Bone marrow (tissue), 2 donors: Measurements from ENCODE around the gene BIN1.

Experiments
- DNase-seq, 2 donors: peaks; one replicate each; lab custom pipeline; 2025; lab: John Stamatoyannopoulos, UW

Gene BIN1

DNA sequence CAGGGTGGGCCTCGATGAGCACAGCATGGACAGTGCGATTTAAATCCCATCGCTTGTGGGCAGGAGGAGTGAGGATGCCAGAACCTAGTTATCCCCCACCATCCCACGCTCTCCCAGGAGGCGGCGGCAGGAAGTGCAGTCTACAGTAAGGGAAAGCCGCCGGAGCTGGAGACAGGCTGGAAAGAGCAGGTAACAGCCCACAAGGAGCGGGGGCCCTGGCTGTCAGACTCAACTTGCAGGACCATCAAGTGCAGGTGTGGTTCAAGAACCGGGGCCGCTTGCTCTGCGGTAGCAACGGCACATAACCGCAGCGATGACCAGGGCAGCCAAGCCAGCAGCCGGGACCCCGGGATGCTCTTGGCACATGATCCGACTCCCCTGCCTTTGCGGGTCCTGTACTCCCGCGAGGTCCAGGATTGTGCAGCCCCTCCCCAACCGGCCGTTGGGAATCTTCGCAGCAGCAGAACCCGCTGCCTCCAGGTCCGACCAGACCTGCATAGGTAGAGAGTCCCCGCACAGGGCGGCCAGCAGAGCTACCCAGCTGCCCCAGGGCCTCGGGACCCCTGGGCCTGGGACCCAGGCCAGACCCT lies 82.1 kb downstream of the BIN1 start:
- DNase-seq: no peak

DNA sequence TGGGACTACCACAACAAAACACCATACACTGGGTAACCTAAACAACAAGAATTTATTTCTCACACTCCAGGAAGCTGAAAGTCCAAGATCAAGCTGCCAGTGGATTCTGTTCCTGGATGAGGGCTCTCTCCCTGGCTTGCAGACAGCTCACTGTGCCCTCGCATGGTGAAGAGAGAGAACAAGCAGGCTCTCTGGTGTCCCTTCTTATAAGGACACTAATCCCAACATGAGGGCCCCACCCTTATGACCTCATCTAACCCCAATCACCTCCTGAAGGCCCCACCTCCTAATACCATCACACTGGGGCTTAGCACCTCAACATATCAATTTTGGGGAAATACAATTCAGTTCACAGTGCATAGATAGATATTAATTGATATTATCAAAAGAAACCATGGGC lies 83.5 kb downstream of the BIN1 start:
- no peak for DNase-seq

- no peak for DNase-seq
These were observed 84.1 kb downstream of the BIN1 start for GRCh38 chr2:127022817-127023216.

- no peak for DNase-seq
These were observed 86.4 kb downstream of the BIN1 start for GRCh38 chr2:127020536-127020935.

GRCh38 chr2:127017548-127017947 lies 89.4 kb downstream of the BIN1 start:
- no peak for DNase-seq

DNA sequence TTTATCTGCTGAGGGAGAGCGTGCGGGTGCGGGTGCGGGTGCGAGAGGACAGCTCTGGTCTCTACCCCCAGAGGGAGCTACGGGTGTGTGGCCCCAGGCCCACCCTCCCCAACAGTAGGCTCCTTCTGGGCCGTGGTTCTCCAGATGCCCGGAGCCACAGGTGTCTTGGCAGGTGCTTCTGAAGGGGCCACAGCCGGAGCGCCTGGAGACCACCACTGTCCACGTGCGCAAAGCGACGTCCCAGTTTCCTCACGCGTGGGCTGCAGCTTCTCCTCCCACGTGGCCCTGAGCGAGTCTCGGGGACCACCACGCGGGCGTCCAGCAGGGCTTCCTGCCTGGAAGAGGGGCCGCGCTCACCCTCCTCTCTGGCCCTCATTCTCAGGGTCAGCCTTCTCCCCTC lies 90.6 kb downstream of the BIN1 start:
- DNase-seq: no peak

DNA sequence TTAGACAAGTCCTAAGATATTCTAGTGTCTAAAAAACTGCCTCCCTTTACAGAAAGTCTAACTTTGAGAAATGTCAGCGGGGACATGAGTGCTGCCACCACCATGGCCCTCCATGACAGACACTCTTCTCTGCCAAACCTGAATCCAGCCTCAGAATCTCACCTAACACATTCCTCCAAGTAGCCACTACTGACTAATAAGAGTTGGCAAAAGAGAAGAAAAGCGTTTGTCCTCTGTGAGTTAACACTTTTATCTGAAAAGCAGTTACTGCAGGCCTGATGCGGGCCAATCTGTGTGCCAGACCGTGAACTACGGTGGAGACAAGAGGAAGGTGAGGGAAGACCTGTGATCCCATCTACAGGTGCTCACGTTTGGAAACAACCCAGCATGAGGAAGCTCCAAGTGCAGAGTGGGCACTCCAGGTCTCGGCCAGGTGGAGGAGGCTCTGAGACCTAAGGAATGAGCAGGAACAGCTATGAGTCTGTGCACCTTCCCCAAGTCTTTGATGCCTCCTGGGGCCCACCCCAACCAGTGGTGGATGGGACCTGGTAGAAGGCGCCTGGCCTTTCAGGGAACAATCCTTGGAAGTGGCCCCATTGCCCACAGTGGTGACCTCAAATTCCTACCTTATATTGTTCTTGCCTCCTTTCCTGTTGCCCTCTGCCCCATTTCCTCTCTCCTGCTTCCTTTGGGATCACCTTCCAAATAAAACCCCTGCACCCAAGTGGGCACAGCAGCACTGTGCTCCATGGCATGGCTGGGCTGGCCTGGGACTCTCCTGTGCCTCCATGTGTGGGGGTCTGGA lies 91.6 kb downstream of the BIN1 start:
- DNase-seq: no peak

DNA sequence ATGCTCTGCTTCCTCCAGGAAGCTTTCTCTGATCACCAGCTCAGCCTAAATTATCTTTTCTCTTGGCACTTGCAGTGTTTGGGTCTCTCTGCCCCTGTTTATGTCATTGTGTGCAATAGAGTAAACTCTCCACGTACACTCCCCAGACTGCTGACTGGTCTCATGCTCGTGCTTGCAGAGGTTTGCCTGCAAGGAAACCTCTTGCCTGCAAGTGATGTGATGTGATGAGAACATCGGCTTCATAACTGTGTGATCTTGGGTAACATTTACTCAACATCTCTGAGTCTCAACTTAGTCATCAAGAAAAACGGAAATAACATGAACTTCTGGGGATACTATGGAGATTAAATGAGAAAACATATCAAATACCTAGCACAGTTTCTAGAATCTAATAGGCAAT lies 92.3 kb downstream of the BIN1 start:
- DNase-seq: no peak

- DNase-seq: no peak
These were observed 92.7 kb downstream of the BIN1 start for GRCh38 chr2:127014224-127014623.

GRCh38 chr2:127012868-127013267 lies 94.1 kb downstream of the BIN1 start:
- no peak for DNase-seq

DNA sequence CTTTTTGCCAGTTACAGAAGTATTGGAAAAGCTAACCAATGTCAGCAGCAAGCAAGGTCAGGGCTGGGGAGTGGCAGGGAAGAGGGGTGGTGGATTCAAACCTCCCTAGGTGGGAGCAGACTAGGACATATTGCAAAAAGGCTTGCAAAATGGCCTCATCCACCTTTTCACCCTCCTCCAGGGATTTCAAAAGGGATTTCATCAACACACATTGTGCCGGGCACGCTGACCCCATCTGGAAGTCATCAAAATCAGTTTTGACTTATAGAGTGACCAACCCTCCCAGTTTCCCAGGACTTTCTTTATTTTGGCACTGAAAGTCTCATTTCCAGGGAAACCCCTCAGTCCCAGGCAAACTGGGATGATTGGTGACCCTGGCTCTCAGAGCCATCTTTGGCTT lies 94.7 kb downstream of the BIN1 start:
- DNase-seq: no peak

- DNase-seq: no peak
These were observed 95.2 kb downstream of the BIN1 start for GRCh38 chr2:127011796-127012195.

- no peak for DNase-seq
These were observed 95.7 kb downstream of the BIN1 start for GRCh38 chr2:127011231-127011661.

DNA sequence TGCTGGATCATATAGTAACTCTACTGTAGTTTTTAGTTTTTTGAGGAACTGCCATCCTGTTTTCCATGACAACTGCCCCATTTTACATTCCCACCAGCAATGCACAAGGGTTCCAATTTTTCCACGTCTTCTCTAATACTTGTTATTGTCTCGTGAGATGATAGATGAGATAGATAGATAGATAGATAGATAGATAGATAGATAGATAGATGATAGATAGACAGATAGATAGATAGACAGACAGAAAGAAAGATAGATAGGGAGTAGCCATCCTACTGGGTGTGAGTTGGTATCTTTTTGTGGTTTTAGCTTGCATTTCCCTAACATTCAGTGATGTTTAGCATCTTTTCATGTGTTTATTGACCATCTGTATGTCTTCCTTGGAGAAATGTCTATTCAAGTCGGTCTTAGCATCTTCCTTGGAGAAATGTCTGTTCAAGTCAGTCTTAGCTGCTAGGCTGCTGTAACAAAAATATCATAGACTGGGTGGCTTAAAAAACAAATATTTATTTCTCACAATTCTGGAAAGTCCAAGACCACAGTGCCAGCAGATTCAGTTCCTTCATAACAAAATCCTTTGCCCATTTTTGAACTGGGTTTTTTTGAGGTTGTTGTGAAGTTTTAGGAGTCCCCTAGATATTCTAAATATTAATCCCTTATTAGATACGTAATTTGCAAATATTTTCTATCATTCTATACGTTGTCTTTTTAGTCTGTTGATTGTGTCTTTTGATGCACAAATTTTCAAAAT lies 98.5 kb downstream of the BIN1 start:
- DNase-seq: no peak

- DNase-seq: no peak
These were observed 99.3 kb downstream of the BIN1 start for GRCh38 chr2:127007652-127008051.

DNA sequence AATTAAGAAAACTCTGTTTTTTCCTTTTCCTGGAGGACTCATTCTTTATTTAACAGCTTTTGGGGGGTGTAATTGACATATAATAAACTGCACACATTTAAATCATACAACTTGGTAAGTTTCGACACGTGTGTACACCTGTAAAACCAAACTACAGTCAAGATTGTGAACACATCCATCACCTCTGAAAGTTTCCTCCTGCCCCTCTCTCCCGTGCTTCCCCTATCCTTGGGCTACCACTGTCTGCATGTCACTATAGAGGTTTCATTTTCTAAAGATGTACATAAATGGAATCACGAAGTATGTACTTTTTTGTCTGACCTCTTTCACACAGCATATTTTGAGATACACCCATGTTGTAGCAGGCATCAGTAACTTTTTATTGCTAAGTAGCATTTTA lies 100.0 kb downstream of the BIN1 start:
- DNase-seq: no peak

DNA sequence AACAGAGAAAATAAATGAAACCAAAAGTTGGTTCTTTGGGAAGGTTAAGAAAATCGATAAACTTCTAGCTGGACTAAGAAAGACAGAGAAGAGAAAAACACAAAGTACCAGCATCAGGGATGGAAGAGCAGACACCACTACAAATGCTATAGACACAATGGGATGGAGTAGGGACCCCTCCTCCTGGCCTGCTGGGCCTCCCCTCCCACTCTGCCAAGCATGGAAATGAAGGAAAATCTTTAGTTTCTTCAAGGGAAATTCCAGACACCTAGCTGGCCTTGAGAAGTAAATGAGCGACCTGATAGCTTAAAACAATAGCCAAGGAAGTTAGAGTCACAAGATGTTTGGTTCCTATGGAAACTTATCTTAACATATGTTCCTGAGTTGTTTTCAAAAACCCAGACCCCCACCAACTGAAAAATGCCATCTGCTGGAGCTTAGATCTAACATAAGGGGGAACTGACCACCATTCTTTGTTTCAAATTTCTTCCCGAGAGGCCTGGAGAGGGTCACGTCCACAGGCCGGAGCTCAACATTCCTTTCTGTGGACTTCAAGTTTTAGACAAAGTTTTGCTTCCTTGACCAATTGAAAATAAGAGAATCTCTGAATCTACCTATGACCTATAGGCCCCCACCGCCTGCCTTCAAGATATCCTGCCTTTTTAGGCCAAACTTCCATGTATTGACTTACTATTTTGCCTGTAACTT lies 101.9 kb downstream of the BIN1 start:
- no peak for DNase-seq

DNA sequence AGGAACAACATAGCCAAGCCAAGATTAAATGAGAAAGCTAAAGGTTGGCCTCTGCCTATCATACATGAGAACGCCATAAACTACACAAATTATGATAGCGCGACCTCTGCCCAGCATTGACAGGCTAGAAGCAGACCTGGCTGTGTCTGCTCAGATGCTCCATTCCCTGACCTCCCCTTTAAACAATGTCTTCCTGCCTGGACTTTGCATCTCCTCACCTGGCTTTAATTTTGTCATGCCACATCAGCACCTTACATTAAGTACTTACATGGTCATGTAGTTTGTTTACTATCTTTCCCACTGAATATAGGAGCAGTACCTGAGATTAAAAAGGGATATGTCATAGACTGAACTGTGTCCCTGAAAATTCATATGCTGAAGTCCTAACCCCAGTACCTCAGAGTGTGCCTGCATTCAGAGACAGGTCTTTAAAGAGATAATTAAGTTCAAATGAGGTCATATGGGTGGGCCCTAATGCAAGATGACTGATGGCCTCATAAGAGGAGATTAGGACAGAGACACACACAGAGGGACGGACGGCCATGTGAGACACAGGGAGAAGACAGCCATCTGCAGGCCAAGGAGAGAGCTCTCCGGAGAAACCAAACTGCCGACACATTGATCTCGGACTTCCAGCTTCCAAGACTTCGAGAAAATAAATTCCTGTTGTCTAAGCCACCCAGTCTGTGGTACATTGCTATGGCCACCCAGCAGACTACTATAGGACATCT lies 103.7 kb downstream of the BIN1 start:
- DNase-seq: no peak

DNA sequence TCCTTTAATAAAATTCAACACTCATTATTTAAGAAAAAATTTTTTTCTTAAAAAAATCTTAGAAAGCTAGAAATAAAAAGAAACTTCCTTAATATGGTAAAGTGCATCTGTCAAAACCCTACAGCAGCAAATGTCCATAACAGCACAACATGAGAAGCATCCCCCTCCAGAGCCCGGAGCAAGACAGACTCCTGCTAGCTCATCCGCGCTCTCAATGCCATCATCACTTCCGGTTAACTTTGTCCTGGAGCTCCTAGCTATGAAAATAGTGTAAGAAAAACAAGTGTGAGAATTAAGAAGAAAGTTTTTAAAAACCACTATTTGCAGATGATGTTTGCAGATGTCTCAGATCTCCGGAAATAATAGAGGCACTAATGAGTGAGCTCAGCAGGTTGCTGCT lies 105.2 kb downstream of the BIN1 start:
- no peak for DNase-seq

GRCh38 chr2:127000937-127001336 lies 106.0 kb downstream of the BIN1 start:
- no peak for DNase-seq

GRCh38 chr2:127000194-127000593 lies 106.8 kb downstream of the BIN1 start:
- no peak for DNase-seq
